DMS53 treated with DMSO at 0.1 percent for 48 hours (cell line): ENCODE data around the gene HK1.

Source experiments
- DNase-seq: peaks from one replicate; lab custom pipeline; 2025; ENCODE audit not compliant: unreplicated experiment; lab: John Stamatoyannopoulos, UW

Gene HK1

DNA sequence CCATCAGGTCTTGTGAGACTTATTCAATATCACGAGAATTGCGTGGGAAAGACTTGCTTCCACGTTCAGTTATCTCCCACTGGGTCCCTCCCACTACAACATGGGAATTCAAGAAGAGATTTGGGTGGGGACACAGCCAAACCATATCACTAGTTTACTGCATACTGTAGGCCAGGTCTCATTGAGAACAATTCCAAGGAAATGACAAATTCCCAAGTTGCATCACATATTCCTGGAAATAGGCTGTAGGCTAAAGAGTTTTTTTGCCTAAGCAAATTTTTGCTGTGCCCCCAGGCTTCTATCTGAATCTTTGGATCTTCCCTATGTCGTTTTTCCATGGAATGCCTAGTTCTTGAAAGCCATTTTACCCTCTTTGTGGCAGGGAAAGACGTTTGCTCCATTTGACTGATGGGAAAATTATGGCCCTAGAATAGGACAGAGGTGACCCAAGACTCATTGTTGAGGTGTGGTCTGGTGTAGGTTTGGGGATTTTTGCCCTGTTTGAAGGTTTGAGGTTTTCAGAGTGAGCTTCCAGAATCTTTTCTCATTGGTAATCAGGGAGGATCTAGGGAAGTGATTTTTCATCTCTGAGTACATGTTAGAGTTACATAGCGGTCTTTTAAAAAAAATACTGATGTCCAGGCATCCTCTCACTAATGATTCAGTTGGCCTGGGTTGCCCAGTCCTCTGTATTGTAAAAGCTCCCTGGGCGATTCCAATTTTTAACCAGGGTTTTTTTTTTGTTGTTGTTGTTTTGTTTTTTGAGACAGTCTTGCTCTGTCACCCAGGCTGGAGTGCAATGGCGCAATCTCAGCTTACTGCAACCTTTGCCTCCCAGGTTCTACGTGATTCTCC is 94.1 kb downstream of the HK1 start:
- no peak for DNase-seq

- DNase-seq: no peak
Observed at GRCh38 chr10:69374242-69374641, 95.9 kb downstream of the HK1 start.

DNA sequence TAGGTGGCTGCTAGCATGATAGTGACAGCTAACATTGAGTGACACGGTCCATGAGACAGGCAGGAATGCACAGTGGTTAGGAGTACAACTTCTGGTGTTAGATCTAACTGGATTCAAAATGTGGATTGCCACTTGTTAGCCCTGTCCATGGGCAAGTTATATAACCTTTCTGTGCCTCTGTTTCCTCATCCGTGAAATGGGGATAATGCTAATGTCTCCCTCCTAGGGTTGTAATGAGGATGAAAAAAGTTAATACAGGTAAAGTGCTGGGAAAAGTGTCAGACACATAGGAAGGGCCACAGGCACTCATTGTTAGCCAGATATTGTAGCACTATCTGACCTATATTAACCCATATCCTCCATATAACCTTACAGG is 96.6 kb downstream of the HK1 start:
- DNase-seq: no peak

DNA sequence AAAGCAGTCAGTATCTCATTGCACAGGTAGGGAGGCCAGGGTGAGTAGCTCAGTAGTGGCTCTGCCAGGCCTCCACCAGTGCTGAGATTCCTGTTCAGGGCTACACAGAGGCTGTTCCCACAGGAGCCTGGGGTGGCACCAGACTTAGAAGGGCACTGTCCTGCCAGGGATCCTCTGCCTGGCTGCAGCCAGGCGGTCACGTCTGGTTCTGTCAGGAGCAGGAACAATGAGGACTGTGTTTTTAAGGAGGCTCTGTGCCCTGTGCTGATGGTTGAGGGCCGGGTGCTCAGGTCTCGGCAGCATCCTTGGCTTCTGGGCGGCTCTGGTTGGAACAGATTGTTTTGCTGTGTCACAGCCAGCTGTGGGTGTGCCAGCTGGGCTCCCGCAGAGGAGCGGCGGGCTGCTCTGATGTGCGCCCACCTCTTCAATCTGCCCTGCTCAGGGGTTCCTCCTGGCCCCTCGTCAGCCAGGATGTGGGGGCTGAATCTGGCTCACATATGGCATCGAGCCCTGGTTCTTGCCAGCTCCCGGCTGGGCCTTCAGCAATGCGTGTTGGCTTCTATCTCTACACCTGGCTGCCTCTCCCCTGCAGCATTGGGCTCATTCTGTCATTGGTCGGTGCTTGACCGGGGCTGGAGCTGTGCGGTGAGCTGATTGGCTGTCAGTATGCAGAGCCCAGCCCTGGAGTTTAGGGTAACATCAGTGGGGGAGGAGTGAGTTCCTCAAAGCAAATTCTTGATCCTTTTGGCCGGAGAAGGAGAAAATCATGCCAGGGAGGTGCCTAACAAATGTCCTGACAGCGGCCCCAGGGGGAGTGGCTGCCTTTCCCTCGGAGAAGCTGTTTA is 97.2 kb downstream of the HK1 start:
- no peak for DNase-seq

DNA sequence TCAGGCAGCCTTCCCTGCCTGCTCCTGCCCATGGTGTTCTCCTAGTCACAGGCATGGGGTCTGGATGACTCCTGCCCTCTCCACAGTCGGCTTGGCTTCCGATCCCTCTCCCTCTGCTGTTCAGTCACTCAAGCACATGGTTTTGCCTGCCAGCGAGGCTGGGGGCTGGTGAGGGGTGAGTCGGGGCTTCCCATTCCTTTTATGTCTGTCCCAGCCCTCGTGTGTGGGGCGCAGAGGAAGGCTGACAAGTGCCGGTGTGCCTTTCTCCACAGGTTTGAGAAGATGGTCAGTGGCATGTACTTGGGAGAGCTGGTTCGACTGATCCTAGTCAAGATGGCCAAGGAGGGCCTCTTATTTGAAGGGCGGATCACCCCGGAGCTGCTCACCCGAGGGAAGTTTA is 98.4 kb downstream of the HK1 start:
- DNase-seq: no peak

DNA sequence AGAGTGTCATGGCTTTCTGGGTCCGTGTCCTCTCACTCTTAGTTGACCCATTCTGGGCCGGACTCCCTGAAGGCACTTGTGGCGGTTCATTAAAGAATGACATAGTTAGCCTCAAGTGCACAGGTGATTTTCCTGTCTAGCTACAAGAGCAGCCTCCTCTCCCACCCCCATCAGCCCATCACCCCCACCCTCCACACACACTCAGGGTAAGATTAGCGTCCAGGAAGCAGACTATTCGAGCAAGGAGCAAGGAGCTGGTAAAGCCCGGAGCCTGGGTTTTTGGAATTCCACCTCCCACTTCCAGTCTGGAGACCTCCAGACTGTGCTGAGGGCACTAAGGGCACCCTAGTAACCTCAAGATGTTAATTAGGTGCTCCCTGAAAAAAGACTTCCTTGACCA is 98.9 kb downstream of the HK1 start:
- DNase-seq: no peak

DNA sequence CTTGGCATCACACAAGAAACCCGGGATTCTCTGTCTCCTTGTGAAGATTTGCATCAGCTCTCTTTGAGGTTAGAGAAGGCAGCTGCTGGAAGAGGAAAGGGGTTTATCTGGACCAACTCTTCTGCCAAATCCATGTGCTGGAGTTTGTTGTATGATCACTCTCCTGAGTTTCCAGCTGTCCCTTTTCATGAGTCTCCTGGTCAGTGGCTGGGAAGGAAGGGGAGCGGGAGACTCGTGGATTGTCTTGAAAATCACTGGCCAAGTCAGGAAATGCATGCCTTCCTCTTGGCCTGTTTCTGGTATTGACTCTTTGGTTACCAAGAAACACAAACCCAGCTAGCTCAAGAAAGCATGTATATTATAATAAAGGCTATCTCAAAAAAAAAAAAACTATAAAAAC is 99.6 kb downstream of the HK1 start:
- no peak for DNase-seq

- no peak for DNase-seq
Observed at GRCh38 chr10:69379800-69380199, 101.5 kb downstream of the HK1 start.

DNA sequence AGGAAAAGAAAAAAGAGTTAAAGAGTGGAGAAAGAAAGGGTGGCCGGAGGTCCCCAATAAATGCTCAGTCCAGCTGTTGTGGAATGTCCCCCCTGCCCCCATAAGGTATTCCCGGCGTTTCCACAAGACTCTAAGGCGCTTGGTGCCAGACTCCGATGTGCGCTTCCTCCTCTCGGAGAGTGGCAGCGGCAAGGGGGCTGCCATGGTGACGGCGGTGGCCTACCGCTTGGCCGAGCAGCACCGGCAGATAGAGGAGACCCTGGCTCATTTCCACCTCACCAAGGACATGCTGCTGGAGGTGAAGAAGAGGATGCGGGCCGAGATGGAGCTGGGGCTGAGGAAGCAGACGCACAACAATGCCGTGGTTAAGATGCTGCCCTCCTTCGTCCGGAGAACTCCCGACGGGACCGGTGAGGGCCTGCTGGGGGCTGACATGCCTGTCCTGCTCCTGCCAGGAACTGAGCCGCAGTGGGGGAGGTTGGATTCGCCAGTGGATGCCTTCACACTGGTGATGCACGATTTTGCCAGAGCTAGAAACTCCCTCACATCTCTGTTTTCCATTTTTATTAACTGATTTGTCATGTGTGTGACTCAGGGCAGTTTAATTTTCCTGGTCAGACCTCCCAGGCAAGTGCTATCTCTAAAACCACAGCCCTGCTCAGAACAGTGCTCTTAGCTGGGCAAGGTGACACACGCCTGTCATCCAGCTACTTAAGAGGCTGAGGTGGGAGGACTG is 104.3 kb downstream of the HK1 start:
- DNase-seq: no peak

GRCh38 chr10:69383558-69383957 is 105.3 kb downstream of the HK1 start:
- DNase-seq: no peak

DNA sequence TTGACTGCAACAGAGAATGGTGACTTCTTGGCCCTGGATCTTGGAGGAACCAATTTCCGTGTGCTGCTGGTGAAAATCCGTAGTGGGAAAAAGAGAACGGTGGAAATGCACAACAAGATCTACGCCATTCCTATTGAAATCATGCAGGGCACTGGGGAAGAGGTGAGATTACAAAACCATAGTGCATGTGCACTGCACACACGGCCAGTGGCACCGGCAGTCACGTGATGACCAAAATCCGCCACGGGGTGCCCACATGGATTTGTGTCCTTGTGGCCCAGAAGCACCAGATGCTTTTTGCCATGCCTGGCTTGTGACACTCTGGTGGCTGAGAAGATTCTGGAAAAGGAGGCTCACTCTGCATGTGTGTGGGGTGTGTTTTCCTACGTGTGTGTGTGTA is 106.0 kb downstream of the HK1 start:
- no peak for DNase-seq

DNA sequence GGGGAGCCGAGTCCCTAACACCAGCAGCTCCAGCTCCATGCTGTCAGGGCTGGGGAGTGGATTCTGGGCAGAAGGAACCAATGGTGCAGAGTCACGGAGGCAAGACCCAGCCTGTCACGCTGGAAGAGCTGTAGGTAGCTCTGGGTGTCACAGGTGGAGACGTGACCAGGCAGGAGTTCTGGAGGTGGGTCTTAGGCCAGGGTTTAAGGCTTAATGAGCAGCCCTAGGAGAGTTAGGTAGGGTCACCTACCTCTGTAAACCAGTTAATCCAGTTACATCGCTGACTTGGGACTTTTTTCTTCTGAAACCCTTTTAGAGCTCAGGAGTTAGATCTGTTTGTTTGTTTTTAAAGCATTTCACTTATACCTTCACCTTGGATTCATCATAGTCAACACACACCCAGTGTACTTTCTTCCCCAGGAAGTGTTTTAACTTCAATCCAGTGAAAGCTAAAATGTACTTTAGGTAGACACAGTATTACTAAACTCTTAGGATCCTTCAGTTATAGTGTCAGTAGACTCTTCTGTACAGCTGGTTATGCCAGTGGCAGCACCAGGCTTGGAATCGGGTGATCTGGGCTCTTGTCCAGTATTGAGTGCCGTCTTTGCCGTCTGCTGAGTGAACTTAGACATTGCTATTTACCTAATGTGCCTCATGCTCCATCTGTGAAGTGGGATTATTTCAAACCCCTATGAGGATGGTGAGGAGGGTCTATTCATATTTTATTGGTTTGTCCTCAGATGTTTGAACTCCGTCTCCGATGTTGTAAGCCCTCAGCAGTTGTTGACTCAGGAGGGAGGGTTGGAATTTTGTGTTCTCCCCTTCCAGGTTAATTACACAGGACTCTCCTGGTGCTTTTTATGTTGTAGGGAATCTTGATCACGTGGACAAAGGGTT is 107.4 kb downstream of the HK1 start:
- no peak for DNase-seq

GRCh38 chr10:69387500-69387899 is 109.2 kb downstream of the HK1 start:
- no peak for DNase-seq

GRCh38 chr10:69388488-69388887 is 110.2 kb downstream of the HK1 start:
- DNase-seq: no peak

DNA sequence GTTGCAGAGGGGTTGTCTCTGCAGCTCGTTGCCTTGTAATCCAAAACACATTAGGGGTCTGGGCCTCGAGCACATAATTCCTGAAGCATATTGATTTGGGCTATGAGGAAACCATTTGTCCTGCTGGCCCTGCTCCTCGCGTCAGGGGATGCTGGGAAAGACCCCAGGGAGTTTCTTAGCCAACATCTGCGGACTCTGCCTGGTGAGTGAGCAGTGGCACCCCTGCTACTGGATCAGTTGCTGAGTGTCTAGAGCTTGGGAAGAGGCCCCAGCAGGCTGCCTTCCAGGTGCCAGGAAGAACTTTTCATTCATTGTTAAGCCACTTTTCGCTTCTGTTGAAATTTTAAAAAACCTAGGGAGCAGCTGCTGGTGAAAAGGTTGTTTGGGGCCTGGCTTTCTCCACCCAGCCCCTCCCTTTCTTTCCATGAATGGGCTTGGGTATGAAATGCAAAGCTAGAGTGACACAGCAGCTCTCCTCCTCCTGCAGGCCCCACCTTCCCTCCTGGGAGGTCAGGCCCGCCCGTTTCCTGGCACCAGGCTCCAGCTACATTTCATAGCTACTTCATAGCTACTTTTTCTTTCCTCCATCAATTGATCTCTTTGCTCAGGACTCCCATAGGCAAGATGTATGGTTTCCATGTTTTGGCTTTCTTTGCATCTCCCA is 111.7 kb downstream of the HK1 start:
- no peak for DNase-seq

GRCh38 chr10:69391158-69391557 is 112.9 kb downstream of the HK1 start:
- DNase-seq: no peak

DNA sequence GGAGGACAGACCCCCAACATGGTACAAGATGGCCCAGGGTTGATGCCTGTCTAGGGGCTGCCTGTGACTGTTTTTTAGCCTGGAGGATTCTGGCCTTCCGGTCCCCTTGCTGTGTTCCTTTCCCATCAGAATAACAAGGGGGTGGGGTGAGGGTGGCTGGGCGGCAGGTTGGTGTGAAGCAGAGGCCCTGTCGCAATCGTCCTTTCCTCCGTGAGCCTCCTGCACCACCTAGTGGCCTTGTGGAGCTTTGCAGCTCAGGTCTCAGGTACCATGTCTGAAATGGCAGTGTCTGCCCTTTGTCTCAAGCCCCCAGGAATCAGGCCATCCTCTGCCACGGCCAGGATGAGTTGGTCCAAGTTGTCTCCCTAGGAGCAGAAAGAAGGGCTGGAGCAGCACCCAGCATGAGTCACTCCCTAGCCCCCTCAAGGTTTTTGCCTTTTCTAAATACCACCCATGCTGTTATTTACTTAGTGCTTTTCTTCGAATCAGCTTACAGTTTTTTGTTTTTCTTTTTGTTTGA is 114.2 kb downstream of the HK1 start:
- DNase-seq: peak; percentile 74

GRCh38 chr10:69394020-69394419 is 115.7 kb downstream of the HK1 start:
- no peak for DNase-seq

DNA sequence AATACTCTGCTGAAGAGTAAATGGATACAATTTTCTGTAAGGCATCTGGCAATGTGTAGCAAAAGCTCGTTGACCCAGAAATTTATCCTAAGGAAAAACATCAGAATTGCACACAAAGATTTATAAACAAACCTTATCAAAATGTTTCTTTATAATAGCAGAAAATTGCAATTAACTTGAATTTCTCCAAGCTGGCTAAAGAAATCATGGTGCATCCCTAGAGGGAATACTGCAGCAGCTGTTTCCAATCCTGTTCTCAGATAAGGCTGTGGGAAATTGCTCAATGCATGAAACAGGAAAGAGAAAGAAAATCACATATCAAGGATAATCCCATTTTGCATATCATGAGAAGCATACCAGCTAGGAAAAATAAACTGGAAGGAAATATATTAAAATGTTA is 119.7 kb downstream of the HK1 start:
- DNase-seq: no peak

DNA sequence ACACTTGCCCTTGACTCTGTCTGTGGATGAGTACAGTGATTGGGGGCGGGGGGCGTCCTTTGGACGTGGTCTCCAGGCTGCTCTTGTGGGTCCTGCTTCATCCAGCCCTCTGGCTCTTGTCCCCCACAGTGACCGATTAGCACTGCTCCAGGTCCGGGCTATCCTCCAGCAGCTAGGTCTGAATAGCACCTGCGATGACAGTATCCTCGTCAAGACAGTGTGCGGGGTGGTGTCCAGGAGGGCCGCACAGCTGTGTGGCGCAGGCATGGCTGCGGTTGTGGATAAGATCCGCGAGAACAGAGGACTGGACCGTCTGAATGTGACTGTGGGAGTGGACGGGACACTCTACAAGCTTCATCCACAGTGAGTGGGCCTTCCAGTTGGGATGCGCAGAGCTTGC is 120.2 kb downstream of the HK1 start:
- no peak for DNase-seq
